HG03439 (cell line): ENCODE results near the gene MRC2.
"Not testable (repeated sequence)": the region's sequence is repeated elsewhere in the genome, so short reads cannot be mapped to it uniquely, and the experiment has no call there.

ENCODE experiments used
- ATAC-seq: cut with Tn5 transposase; IDR thresholded peaks from one replicate; pipeline ENCODE4 v1.9.1; 2021; ENCODE audit warnings: mild to moderate bottlenecking, moderate library complexity; ENCODE audit not compliant: unreplicated experiment

MRC2 gene

GRCh38 chr17:62676231-62676943, 48.9 kb downstream of the MRC2 start:
- no peak for ATAC-seq

GRCh38 chr17:62676952-62677596, 49.6 kb downstream of the MRC2 start:
- no peak for ATAC-seq

- ATAC-seq: no peak
Measured at GRCh38 chr17:62678214-62678919, 50.9 kb downstream of the MRC2 start.

- no peak for ATAC-seq
Measured at GRCh38 chr17:62679866-62680377, 52.5 kb downstream of the MRC2 start.

- no peak for ATAC-seq
Measured at GRCh38 chr17:62680541-62681052, 53.1 kb downstream of the MRC2 start.

- no peak for ATAC-seq
Measured at GRCh38 chr17:62681061-62681938, 53.8 kb downstream of the MRC2 start.

- no peak for ATAC-seq
Measured at GRCh38 chr17:62681939-62682381, 54.5 kb downstream of the MRC2 start.

- ATAC-seq: no peak
Measured at GRCh38 chr17:62684179-62684578, 56.7 kb downstream of the MRC2 start.

- ATAC-seq: no peak
Measured at GRCh38 chr17:62687997-62688396, 60.5 kb downstream of the MRC2 start.

- no peak for ATAC-seq
Measured at GRCh38 chr17:62688398-62689160, 61.1 kb downstream of the MRC2 start.

GRCh38 chr17:62689441-62690167, 62.1 kb downstream of the MRC2 start:
- no peak for ATAC-seq

- no peak for ATAC-seq
Measured at GRCh38 chr17:62690168-62690897, 62.9 kb downstream of the MRC2 start.

GRCh38 chr17:62691589-62691915, 64.1 kb downstream of the MRC2 start:
- ATAC-seq: not testable (repeated sequence)

GRCh38 chr17:62692159-62692651, 64.7 kb downstream of the MRC2 start:
- no peak for ATAC-seq

- no peak for ATAC-seq
Measured at GRCh38 chr17:62692721-62693431, 65.4 kb downstream of the MRC2 start.

- no peak for ATAC-seq
Measured at GRCh38 chr17:62693616-62694409, 66.3 kb downstream of the MRC2 start.
